HepG2 (cell line): ENCODE data around the gene LRRC8E. TPM values are rescaled to one million over a fixed set of nuclear protein-coding genes. Genes with fewer than 3 reads are reported as not detected.

ENCODE experiments used
- ARNT ChIP-seq: fragments of 450-650 bp; IDR thresholded peaks from 2 replicates; pipeline ENCODE4 v1.6.1; 2017
- ATRX ChIP-seq: sonication (generic); formaldehyde crosslinking; IDR thresholded peaks from 2 replicates; pipeline ENCODE4 v1.4.0; 2020; ENCODE audit warnings: missing genetic modification reagents, borderline replicate concordance
- GRHL1 ChIP-seq: sonication (generic); formaldehyde crosslinking; conservative IDR thresholded peaks from 2 replicates; pipeline ENCODE4 v1.8.0; 2022; ENCODE audit warnings: missing genetic modification reagents
- HIVEP1 ChIP-seq: sonication (generic); formaldehyde crosslinking; IDR thresholded peaks from 2 replicates; pipeline ENCODE4 v1.4.0; 2020; ENCODE audit warnings: mild to moderate bottlenecking, missing genetic modification reagents
- MEIS1 ChIP-seq: sonication (generic); formaldehyde crosslinking; IDR thresholded peaks from 2 replicates; pipeline ENCODE4 v1.9.0; 2021; ENCODE audit warnings: mild to moderate bottlenecking, missing genetic modification reagents, moderate library complexity, borderline replicate concordance
- MNT ChIP-seq: fragments of 450-650 bp; IDR thresholded peaks from 2 replicates; pipeline ENCODE4 v1.6.1; 2016
- MTA1 ChIP-seq: sonication (generic); formaldehyde crosslinking; IDR thresholded peaks from 2 replicates; pipeline ENCODE4 v1.4.0; 2020; ENCODE audit warnings: missing genetic modification reagents, mild to moderate bottlenecking, borderline replicate concordance
- NR2C2 ChIP-seq: sonication (generic); formaldehyde crosslinking; IDR thresholded peaks from 2 replicates; pipeline ENCODE4 v1.4.0; 2020; ENCODE audit warnings: missing genetic modification reagents, mild to moderate bottlenecking, moderate library complexity, borderline replicate concordance
- SMAD1 ChIP-seq: sonication (generic); formaldehyde crosslinking; IDR thresholded peaks from 2 replicates; pipeline ENCODE4 v1.4.0; 2020; ENCODE audit warnings: missing genetic modification reagents, low read depth, mild to moderate bottlenecking, borderline replicate concordance
- ZMYM4 ChIP-seq: sonication (generic); formaldehyde crosslinking; IDR thresholded peaks from 2 replicates; pipeline ENCODE4 v1.8.1; 2023; ENCODE audit warnings: mild to moderate bottlenecking, missing genetic modification reagents
- ZNF121 ChIP-seq: sonication (generic); formaldehyde crosslinking; IDR thresholded peaks from 2 replicates; pipeline ENCODE4 v1.5.0; 2020; ENCODE audit warnings: mild to moderate bottlenecking, missing genetic modification reagents
- ZNF24 ChIP-seq: fragments of 450-650 bp; IDR thresholded peaks from 2 replicates; pipeline ENCODE4 v1.6.1; 2017; ENCODE audit warnings: antibody characterized with exemption, mild to moderate bottlenecking
- ZNF431 ChIP-seq: sonication (generic); formaldehyde crosslinking; IDR thresholded peaks from 2 replicates; pipeline ENCODE4 v1.9.0; 2022; ENCODE audit warnings: missing genetic modification reagents, low read depth, mild to moderate bottlenecking, borderline replicate concordance
- ZNF616 ChIP-seq: sonication (generic); formaldehyde crosslinking; IDR thresholded peaks from 2 replicates; pipeline ENCODE4 v1.5.0; 2020; ENCODE audit warnings: low read depth, mild to moderate bottlenecking, missing genetic modification reagents
- ZNF674 ChIP-seq: sonication (generic); formaldehyde crosslinking; IDR thresholded peaks from 2 replicates; pipeline ENCODE4 v1.5.0; 2020; ENCODE audit warnings: low read depth, mild to moderate bottlenecking, missing genetic modification reagents
- ZNF879 ChIP-seq: sonication (generic); formaldehyde crosslinking; IDR thresholded peaks from 2 replicates; pipeline ENCODE4 v1.8.1; 2023; ENCODE audit warnings: missing genetic modification reagents
- polyA plus RNA-seq, 8 experiments: library from polyadenylated mRNA; depleted of rRNA in 3 of 8; stranded (reverse) in 7 of 8; unstranded in 1 of 8; fragments of >200 nt; fragmentation: Illumina TruSeq in 4 of 8; extraction: Trizol in 4 of 8; gene quantifications; 2 replicates each; pipeline versions ENCODE4 v1.2.1 to v1.2.3, GENCODE V29; 2011 to 2016; ENCODE audit warnings: low read depth in 4 of 8, missing spikeins in 1 of 8, mixed read lengths in 1 of 8; ENCODE audit not compliant: insufficient read depth in 1 of 8
- total RNA-seq, 5 experiments: library from RNA; depleted of rRNA; stranded (reverse); fragments of >200 nt; fragmentation: Illumina TruSeq; extraction: Trizol; gene quantifications; 2 replicates each; pipeline ENCODE4 v1.2.3, GENCODE V29; 2016; ENCODE audit warnings: low read depth in 1 of 5
- TF ChIP-seq, protein P1 (sequence below): sonication (generic); formaldehyde crosslinking; IDR thresholded peaks from one replicate; pipeline ENCODE4 v1.5.1; 2020; ENCODE audit warnings: mild to moderate bottlenecking, missing genetic modification reagents; ENCODE audit errors: not compliant biosample characterization

Gene LRRC8E
- total and polyA plus RNA-seq, 2 of the 13 experiments (the other 11 are each of a cell fraction or from before 2014, with no cell fraction given): 8.0 to 10.3 TPM

DNA sequence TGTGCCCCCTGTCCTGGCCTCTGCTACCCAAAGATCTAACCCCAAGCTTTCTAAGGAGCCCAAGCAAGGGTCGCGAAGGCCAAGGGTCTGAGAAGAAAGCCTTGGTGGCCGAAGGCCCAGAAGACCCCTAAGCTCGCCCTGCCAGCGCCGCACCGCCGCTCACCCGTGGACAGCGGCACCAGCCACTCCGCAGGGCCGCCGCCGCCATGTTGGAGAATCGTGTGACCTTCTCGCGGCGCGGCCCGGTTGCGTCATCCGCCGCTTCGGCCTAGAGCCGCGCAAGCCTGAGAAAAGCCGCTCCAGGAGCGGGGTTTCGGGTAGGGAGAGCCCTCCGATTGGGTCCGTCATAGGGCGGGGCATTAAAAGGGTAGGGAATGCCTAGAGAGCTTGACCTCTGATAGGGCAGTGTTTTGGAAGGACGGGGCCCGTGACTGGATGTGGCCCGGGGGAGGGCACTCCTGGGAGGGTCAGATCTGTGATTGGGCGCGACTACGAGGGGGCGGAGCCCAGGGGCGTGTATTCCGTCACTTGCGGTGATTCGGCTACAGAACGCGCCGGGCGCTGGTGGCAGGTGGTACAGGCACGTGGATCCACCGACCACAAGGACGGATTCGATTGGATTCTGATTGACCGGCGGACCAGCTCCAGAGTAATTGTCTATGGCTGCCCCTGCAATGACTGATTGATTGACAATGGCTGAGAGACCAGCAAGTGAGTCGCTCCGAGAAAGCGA lies 55.3 kb downstream of the LRRC8E start, which contains the start of gene TIMM44 (continued):
- TF ChIP-seq ATRX (CRISPR knock-in tag): no peak
- TF ChIP-seq ZNF431 (CRISPR knock-in tag): peak; percentile 87; the same call in 1 of the 2 replicates
- TF ChIP-seq ZNF674: 0 out of 2 replicates have a peak, but pooled peaks have one; percentile 47
- TF ChIP-seq ZNF24: 0 out of 2 replicates have a peak, but pooled peaks have one; percentile 31
- no peak for TF ChIP-seq MTA1 (CRISPR knock-in tag)
- TF ChIP-seq ZNF616 (CRISPR knock-in tag): 0 out of 2 replicates have a peak, but pooled peaks have one; percentile 37
- peak; percentile 12; the same call in 1 of the 2 replicates for TF ChIP-seq SMAD1
- TF ChIP-seq NR2C2: peak; percentile 83
- TF ChIP-seq MNT: peak; percentile 72
- TF ChIP-seq HIVEP1 (CRISPR knock-in tag): peak; percentile 93
- peak; percentile 83 for TF ChIP-seq ZMYM4 (CRISPR knock-in tag)
- no peak for TF ChIP-seq GRHL1 (CRISPR knock-in tag)
- TF ChIP-seq, protein P1, sequence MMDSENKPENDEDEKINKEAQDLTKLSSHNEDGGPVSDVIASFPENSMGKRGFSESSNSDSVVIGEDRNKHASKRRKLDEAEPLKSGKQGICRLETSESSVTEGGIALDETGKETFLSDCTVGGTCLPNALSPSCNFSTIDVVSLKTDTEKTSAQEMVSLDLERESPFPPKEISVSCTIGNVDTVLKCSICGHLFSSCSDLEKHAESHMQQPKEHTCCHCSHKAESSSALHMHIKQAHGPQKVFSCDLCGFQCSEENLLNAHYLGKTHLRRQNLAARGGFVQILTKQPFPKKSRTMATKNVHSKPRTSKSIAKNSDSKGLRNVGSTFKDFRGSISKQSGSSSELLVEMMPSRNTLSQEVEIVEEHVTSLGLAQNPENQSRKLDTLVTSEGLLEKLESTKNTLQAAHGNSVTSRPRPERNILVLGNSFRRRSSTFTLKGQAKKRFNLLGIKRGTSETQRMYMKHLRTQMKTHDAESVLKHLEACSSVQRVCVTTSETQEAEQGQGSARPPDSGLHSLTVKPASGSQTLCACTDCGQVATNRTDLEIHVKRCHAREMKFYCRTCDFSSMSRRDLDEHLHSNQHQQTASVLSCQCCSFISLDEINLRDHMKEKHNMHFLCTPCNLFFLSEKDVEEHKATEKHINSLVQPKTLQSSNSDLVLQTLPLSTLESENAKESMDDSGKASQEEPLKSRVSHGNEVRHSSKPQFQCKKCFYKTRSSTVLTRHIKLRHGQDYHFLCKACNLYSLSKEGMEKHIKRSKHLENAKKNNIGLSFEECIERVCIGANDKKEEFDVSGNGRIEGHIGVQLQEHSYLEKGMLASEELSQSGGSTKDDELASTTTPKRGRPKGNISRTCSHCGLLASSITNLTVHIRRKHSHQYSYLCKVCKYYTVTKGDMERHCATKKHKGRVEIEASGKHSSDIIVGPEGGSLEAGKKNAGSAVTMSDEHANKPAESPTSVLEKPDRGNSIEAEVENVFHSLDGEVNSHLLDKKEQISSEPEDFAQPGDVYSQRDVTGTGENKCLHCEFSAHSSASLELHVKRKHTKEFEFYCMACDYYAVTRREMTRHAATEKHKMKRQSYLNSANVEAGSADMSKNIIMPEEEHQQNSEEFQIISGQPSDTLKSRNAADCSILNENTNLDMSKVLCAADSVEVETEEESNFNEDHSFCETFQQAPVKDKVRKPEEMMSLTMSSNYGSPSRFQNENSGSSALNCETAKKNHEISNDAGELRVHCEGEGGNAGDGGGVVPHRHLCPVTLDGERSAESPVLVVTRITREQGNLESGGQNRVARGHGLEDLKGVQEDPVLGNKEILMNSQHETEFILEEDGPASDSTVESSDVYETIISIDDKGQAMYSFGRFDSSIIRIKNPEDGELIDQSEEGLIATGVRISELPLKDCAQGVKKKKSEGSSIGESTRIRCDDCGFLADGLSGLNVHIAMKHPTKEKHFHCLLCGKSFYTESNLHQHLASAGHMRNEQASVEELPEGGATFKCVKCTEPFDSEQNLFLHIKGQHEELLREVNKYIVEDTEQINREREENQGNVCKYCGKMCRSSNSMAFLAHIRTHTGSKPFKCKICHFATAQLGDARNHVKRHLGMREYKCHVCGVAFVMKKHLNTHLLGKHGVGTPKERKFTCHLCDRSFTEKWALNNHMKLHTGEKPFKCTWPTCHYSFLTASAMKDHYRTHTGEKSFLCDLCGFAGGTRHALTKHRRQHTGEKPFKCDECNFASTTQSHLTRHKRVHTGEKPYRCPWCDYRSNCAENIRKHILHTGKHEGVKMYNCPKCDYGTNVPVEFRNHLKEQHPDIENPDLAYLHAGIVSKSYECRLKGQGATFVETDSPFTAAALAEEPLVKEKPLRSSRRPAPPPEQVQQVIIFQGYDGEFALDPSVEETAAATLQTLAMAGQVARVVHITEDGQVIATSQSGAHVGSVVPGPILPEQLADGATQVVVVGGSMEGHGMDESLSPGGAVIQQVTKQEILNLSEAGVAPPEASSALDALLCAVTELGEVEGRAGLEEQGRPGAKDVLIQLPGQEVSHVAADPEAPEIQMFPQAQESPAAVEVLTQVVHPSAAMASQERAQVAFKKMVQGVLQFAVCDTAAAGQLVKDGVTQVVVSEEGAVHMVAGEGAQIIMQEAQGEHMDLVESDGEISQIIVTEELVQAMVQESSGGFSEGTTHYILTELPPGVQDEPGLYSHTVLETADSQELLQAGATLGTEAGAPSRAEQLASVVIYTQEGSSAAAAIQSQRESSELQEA (CRISPR knock-in tag): peak; percentile 90
- TF ChIP-seq ARNT: no peak
- TF ChIP-seq ZNF121 (CRISPR knock-in tag): peak; percentile 50; the same call in 1 of the 2 replicates
- TF ChIP-seq ZNF879 (CRISPR knock-in tag): no peak
- TF ChIP-seq MEIS1 (CRISPR knock-in tag): no peak; the same call in 1 of the 2 replicates
